AG09319 (cell line): Measurements from ENCODE around the gene FAH.

ENCODE experiments used
- DNase-seq: peaks from one replicate; pipeline ENCODE4 v3.0.0-alpha.2; 2010; ENCODE audit warnings: low read depth; ENCODE audit errors: extremely low read depth
- CTCF ChIP-seq: IDR thresholded peaks from 2 replicates; pipeline ENCODE4 v1.5.1; 2011; ENCODE audit warnings: low read depth, mild to moderate bottlenecking, inconsistent platforms, low read length, moderate library complexity

Gene FAH

GRCh38 chr15:80191897-80192595, 39.2 kb downstream of the FAH start:
- TF ChIP-seq CTCF: no peak
- DNase-seq: no peak

- DNase-seq: no peak
- no peak for TF ChIP-seq CTCF
Measured at GRCh38 chr15:80194186-80194585, 41.4 kb downstream of the FAH start.

GRCh38 chr15:80194914-80195313, 42.1 kb downstream of the FAH start:
- no peak for TF ChIP-seq CTCF
- DNase-seq: no peak

GRCh38 chr15:80199366-80199765, 46.6 kb downstream of the FAH start:
- no peak for DNase-seq
- no peak for TF ChIP-seq CTCF

GRCh38 chr15:80199869-80200268, 47.1 kb downstream of the FAH start:
- TF ChIP-seq CTCF: no peak
- DNase-seq: no peak

- no peak for TF ChIP-seq CTCF
- no peak for DNase-seq
Measured at GRCh38 chr15:80201256-80202015, 48.6 kb downstream of the FAH start.

- TF ChIP-seq CTCF: no peak
- no peak for DNase-seq
Measured at GRCh38 chr15:80202016-80202315, 49.2 kb downstream of the FAH start.
